G401.6 (cell line): Measurements from ENCODE around the gene PITX1.
"Not testable (repeated sequence)": the region's sequence is repeated elsewhere in the genome, so short reads cannot be mapped to it uniquely, and the experiment has no call there.

Experiments
- FAIRE-seq: peaks from 2 replicates; lab custom pipeline; 2012; peaks lifted over from hg19 to GRCh38; lab: Jason Lieb, UNC

The PITX1 gene

GRCh38 chr5:135033901-135034235 is at the start of gene PITX1:
Gene PITX1 (minus strand): TSS chr5:135034228. CDS start chr5:135033881, 347 bp downstream.
- FAIRE-seq: no peak

- not testable (repeated sequence) for FAIRE-seq
Observed at GRCh38 chr5:135083334-135083733, 49.3 kb upstream of the PITX1 start.

GRCh38 chr5:135081240-135081639 is 47.2 kb upstream of the PITX1 start:
- FAIRE-seq: no peak

GRCh38 chr5:135079760-135080159 is 45.7 kb upstream of the PITX1 start:
- FAIRE-seq: no peak

GRCh38 chr5:135079099-135079681 is 45.2 kb upstream of the PITX1 start:
- no peak for FAIRE-seq

- FAIRE-seq: no peak
Observed at GRCh38 chr5:135076801-135077200, 42.8 kb upstream of the PITX1 start.

- no peak for FAIRE-seq
Observed at GRCh38 chr5:135076051-135076491, 42.0 kb upstream of the PITX1 start.

- FAIRE-seq: no peak
Observed at GRCh38 chr5:135075621-135076020, 41.6 kb upstream of the PITX1 start.

- FAIRE-seq: no peak
Observed at GRCh38 chr5:135073761-135074345, 39.8 kb upstream of the PITX1 start.

- FAIRE-seq: no peak
Observed at GRCh38 chr5:135072387-135073281, 38.6 kb upstream of the PITX1 start.

- no peak for FAIRE-seq
Observed at GRCh38 chr5:135071311-135071710, 37.3 kb upstream of the PITX1 start.

GRCh38 chr5:135069895-135070657 is 36.0 kb upstream of the PITX1 start:
- FAIRE-seq: no peak

GRCh38 chr5:135069016-135069770 is 35.2 kb upstream of the PITX1 start:
- no peak for FAIRE-seq

- no peak for FAIRE-seq
Observed at GRCh38 chr5:135067587-135067986, 33.6 kb upstream of the PITX1 start.

GRCh38 chr5:135066781-135067180 is 32.8 kb upstream of the PITX1 start:
- FAIRE-seq: no peak

GRCh38 chr5:135065306-135066265 is 31.6 kb upstream of the PITX1 start:
- no peak for FAIRE-seq

GRCh38 chr5:135064235-135064570 is 30.2 kb upstream of the PITX1 start:
- FAIRE-seq: no peak

- no peak for FAIRE-seq
Observed at GRCh38 chr5:135063511-135064234, 29.6 kb upstream of the PITX1 start.

GRCh38 chr5:135063056-135063445 is 29.0 kb upstream of the PITX1 start:
- FAIRE-seq: no peak
